Measurements from ENCODE around the gene F8A2.

- TF ChIP-seq EZH2phosphoT487 (IDR thresholded peaks at IDR 0.05; ENCODE audit: insufficient read depth, low read depth) (no peak), EZH2 (IDR thresholded peaks at IDR 0.05; ENCODE audit: insufficient read depth, poor library complexity, severe bottlenecking) (no peak)
These were observed 48.3 kb upstream of the F8A2 start for GRCh38 chrX:155333544-155334100.

Measured in GM23248 (cell line).